Endothelial cell of umbilical vein (primary cell): ENCODE results near the gene FHIT. TPM values are rescaled to one million over a fixed set of nuclear protein-coding genes. Genes with fewer than 3 reads are reported as not detected.

ENCODE experiments used
- BruUV-seq: library from RNA; stranded (reverse); fragments of 400-500 nt; replicated peaks from 2 replicates; lab custom pipeline; 2021; lab: Mats Ljungman, UMichigan
- CTCF ChIA-PET: fragments of 300-600, 350-600 bp; sonication (Branson Sonifier 250); formaldehyde crosslinking; loops from one replicate; lab custom pipeline; 2021; ENCODE audit warnings: antibody characterized with exemption, inconsistent platforms; lab: Charles Lee
- POLR2A ChIA-PET: fragments of 300-600, 350-600 bp; sonication (Branson Sonifier 250); formaldehyde crosslinking; loops from one replicate; lab custom pipeline; 2021; ENCODE audit warnings: antibody characterized with exemption, inconsistent platforms; lab: Charles Lee
- DNase-seq: peaks from one replicate; pipeline ENCODE4 v3.0.0-alpha.2; 2011; ENCODE audit warnings: low read depth, low spot score
- FAIRE-seq: peaks from 2 replicates; lab custom pipeline; 2011; peaks lifted over from hg19 to GRCh38; lab: Jason Lieb, UNC
- H2AFZ ChIP-seq: 2 replicates; pipeline ENCODE4 v1.6.0; 2012; ENCODE audit warnings: low read depth, low read length, control low read depth, inconsistent platforms
- H3K27ac ChIP-seq: 2 replicates; pipeline ENCODE4 v1.5.1; 2011; ENCODE audit warnings: low read depth, mild to moderate bottlenecking, control low read depth, low read length, moderate library complexity; ENCODE audit not compliant: insufficient read depth
- H3K27me3 ChIP-seq, 2 experiments: 2 replicates each; pipeline versions ENCODE4 v1.6.0 to v1.6.1; 2011; ENCODE audit warnings: low read length in 2 of 2, mixed read lengths in 1 of 2; ENCODE audit not compliant: control insufficient read depth in 2 of 2, insufficient read depth in 2 of 2
- H3K36me3 ChIP-seq, 2 experiments: 2 replicates in 1 of 2; 3 replicates in 1 of 2; pipeline ENCODE4 v1.5.1; 2011; ENCODE audit warnings: low read length in 2 of 2, mild to moderate bottlenecking in 1 of 2, moderate library complexity in 1 of 2; ENCODE audit not compliant: control insufficient read depth in 2 of 2, insufficient read depth in 2 of 2; ENCODE audit errors: extremely low read depth in 1 of 2
- H3K4me1 ChIP-seq: 3 replicates; pipeline ENCODE4 v1.5.1; 2011; ENCODE audit warnings: mild to moderate bottlenecking, low read length; ENCODE audit not compliant: control insufficient read depth, insufficient read depth; ENCODE audit errors: extremely low read depth
- H3K4me2 ChIP-seq: 2 replicates; pipeline ENCODE4 v1.6.1; 2011; ENCODE audit warnings: low read length, control low read depth, mixed read lengths; ENCODE audit not compliant: insufficient read depth
- H3K4me3 ChIP-seq, 3 experiments: fragments of 200-600 bp in 1 of 3; sonication (generic), shearing (Covaris generic) in 1 of 3; replicated peaks in 1 of 3; 2 replicates each; pipeline ENCODE4 v1.5.1; 2011 to 2016; ENCODE audit warnings: control low read depth in 3 of 3, low read length in 3 of 3, mild to moderate bottlenecking in 2 of 3, inconsistent platforms in 1 of 3, low read depth in 1 of 3, moderate library complexity in 1 of 3; ENCODE audit not compliant: insufficient read depth in 1 of 3
- H3K79me2 ChIP-seq: 2 replicates; pipeline ENCODE4 v1.6.0; 2012; ENCODE audit warnings: low read length, inconsistent platforms; ENCODE audit not compliant: control insufficient read depth, insufficient read depth
- H3K9ac ChIP-seq: replicated peaks from 2 replicates; pipeline ENCODE3; 2011; ENCODE audit warnings: low read length, control low read depth; ENCODE audit not compliant: insufficient read depth; ENCODE audit errors: extremely low read depth
- H3K9me1 ChIP-seq: replicated peaks from 3 replicates; pipeline ENCODE4 v1.6.0; 2011; ENCODE audit warnings: mild to moderate bottlenecking, low read length; ENCODE audit not compliant: control insufficient read depth, insufficient read depth; ENCODE audit errors: extremely low read depth
- H3K9me3 ChIP-seq: replicated peaks from 2 replicates; pipeline ENCODE4 v1.5.1; 2012; ENCODE audit warnings: low read length, inconsistent platforms; ENCODE audit not compliant: control insufficient read depth, insufficient read depth
- H4K20me1 ChIP-seq: replicated peaks from 2 replicates; pipeline ENCODE3; 2011; ENCODE audit warnings: mild to moderate bottlenecking, low read length; ENCODE audit not compliant: control insufficient read depth, insufficient read depth; ENCODE audit errors: extremely low read depth
- EZH2 ChIP-seq: IDR thresholded peaks from 2 replicates; pipeline ENCODE4 v1.6.1; 2012; ENCODE audit warnings: borderline replicate concordance, low read depth, mild to moderate bottlenecking, moderate library complexity, low read length, inconsistent platforms; ENCODE audit not compliant: severe bottlenecking
- FOS ChIP-seq: IDR thresholded peaks from 2 replicates; pipeline ENCODE4 v1.6.1; 2011; ENCODE audit warnings: mild to moderate bottlenecking, low read length, moderate library complexity, borderline replicate concordance; ENCODE audit not compliant: insufficient read depth
- GATA2 ChIP-seq: IDR thresholded peaks from 2 replicates; pipeline ENCODE4 v1.7.0; 2011; ENCODE audit warnings: low read depth, mild to moderate bottlenecking, moderate library complexity, mixed read lengths, low read length; ENCODE audit not compliant: insufficient read length, insufficient read depth
- JUN ChIP-seq: IDR thresholded peaks from 2 replicates; pipeline ENCODE4 v1.6.1; 2011; ENCODE audit warnings: borderline replicate concordance, low read depth; ENCODE audit not compliant: insufficient read length, insufficient read depth
- MYC ChIP-seq: IDR thresholded peaks from one replicate; pipeline ENCODE4 v1.6.1; 2011; ENCODE audit warnings: mild to moderate bottlenecking, low read depth, low read length
- POLR2A ChIP-seq: IDR thresholded peaks from 2 replicates; pipeline ENCODE4 v1.6.1; 2012; ENCODE audit warnings: low read depth, mild to moderate bottlenecking, control low read depth, low read length
- POLR2AphosphoS5 ChIP-seq: IDR thresholded peaks from 2 replicates; pipeline ENCODE4 v1.6.1; 2012; ENCODE audit warnings: low read depth, mild to moderate bottlenecking, control low read depth, low read length, moderate library complexity; ENCODE audit not compliant: insufficient read depth
- dilution Hi-C: fragments of 300-500 bp; cut with MboI; formaldehyde crosslinking; loops from one replicate; pipeline ENCODE4 v1.15.0; 2019; ENCODE audit warnings: low sequenced_read_pairs; ENCODE audit not compliant: extremely low pct_ligation_motif_present
- intact Hi-C: fragments of 100-400 bp; cut with micrococcal nuclease; formaldehyde crosslinking; loops from one replicate; pipeline ENCODE4 v1.10.0; 2022
- polyA plus RNA-seq, 4 experiments: library from polyadenylated mRNA; depleted of rRNA in 3 of 4; stranded (reverse) in 3 of 4; unstranded in 1 of 4; fragments of >200 nt; gene quantifications; 2 replicates each; pipeline versions ENCODE4 v1.2.1 to v1.2.3, GENCODE V29; 2011 to 2012; ENCODE audit warnings: missing spikeins in 1 of 4
- total RNA-seq: library from RNA; stranded (reverse); gene quantifications from 2 replicates; pipeline ENCODE4 v1.2.3, GENCODE V29; 2021
- TF ChIP-seq, protein P1 (sequence below): IDR thresholded peaks from 2 replicates; pipeline ENCODE4 v1.6.1; 2011; ENCODE audit not compliant: insufficient read depth, insufficient read length

FHIT gene
- total and polyA plus RNA-seq, 2 donors (not counting 3 experiments of a cell fraction or from before 2014, with no cell fraction given), result 0.47 to 2.2 TPM

GRCh38 chr3:59772416-59773408 is 1478.5 kb downstream of the FHIT start:
- H3K9me1 ChIP-seq, result no peaks in the 10 kb centered on the region
- H3K4me2 ChIP-seq, result no peak overlapping the region
- no peak overlapping the region for H3K27ac ChIP-seq

GRCh38 chr3:59771768-59772181 is 1479.5 kb downstream of the FHIT start:
- H3K9me3 ChIP-seq, result no peaks in the 10 kb centered on the region
- no peak for FAIRE-seq
- H3K4me1 ChIP-seq, result no peaks in the 10 kb centered on the region
- no peaks in the 10 kb centered on the region for H3K36me3 ChIP-seq
- H3K27me3 ChIP-seq, result no peaks in the 10 kb centered on the region
- H3K9me1 ChIP-seq, result no peaks in the 10 kb centered on the region
- BruUV-seq, result no TSS peak
- H2AFZ ChIP-seq, result no peak overlapping the region
- no peak overlapping the region for H3K4me2 ChIP-seq
- no peak overlapping the region for H3K4me3 ChIP-seq
- H4K20me1 ChIP-seq, result no peaks in the 10 kb centered on the region
- no peak overlapping the region for H3K9ac ChIP-seq
- intact Hi-C loops, result no loop called here
- dilution Hi-C loops, result no loop called here
- POLR2A ChIA-PET, result no interaction called here
- no peak overlapping the region for H3K27ac ChIP-seq
- H3K79me2 ChIP-seq, result no peaks in the 10 kb centered on the region
- CTCF ChIA-PET, result no interaction called here
- TF ChIP-seq, protein P1, sequence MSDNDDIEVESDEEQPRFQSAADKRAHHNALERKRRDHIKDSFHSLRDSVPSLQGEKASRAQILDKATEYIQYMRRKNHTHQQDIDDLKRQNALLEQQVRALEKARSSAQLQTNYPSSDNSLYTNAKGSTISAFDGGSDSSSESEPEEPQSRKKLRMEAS, result no peak
- TF ChIP-seq GATA2 (no peak), POLR2AphosphoS5 (no peak), EZH2 (no peak), MYC (no peak)
- no peak for DNase-seq

More at GRCh38 chr3:59772416-59773408, 1478.5 kb downstream of the FHIT start:
- H4K20me1 ChIP-seq, result no peaks in the 10 kb centered on the region
- intact Hi-C loops (no loop called here), dilution Hi-C loops (no loop called here)
- H3K9me3 ChIP-seq, result no peaks in the 10 kb centered on the region
- H2AFZ ChIP-seq, result no peak overlapping the region
- H3K9ac ChIP-seq, result no peak overlapping the region
- ChIA-PET POLR2A (no interaction called here), CTCF (no interaction called here)
- no peaks in the 10 kb centered on the region for H3K4me1 ChIP-seq
- H3K79me2 ChIP-seq, result no peaks in the 10 kb centered on the region
- no TSS peak for BruUV-seq
- no peaks in the 10 kb centered on the region for H3K36me3 ChIP-seq
- no peaks in the 10 kb centered on the region for H3K27me3 ChIP-seq
- FAIRE-seq, result no peak
- no peak overlapping the region for H3K4me3 ChIP-seq
- DNase-seq, result no peak
- TF ChIP-seq JUN, result no peak
- TF ChIP-seq POLR2A, result no peak
- no peak for TF ChIP-seq POLR2AphosphoS5
- TF ChIP-seq FOS, result no peak
- TF ChIP-seq GATA2, result no peak
